ENCODE results near the gene TRIM25.
"Not testable (repeated sequence)": the region's sequence is repeated elsewhere in the genome, so short reads cannot be mapped to it uniquely, and the experiment has no call there.

TRIM25 gene

GRCh38 chr17:56913867-56914580, at the start of gene TRIM25:
Gene TRIM25 (minus strand): TSS chr17:56914049. CDS start chr17:56913988, 61 bp downstream.
- DNase-seq, result peak in 55 of 56 donors; percentile 23 to 90 (median 71)

GRCh38 chr17:56960596-56961538, 47.0 kb upstream of the TRIM25 start, which contains the start of gene COIL:
Gene COIL (minus strand): TSS chr17:56961050. CDS start chr17:56961019, 31 bp downstream.
- DNase-seq, result peak in 55 of 56 donors; percentile 36 to 96 (median 86)

GRCh38 chr17:56956992-56957391, 43.1 kb upstream of the TRIM25 start:
- no peak for DNase-seq

GRCh38 chr17:56949595-56949994, 35.7 kb upstream of the TRIM25 start:
- DNase-seq, result no peak

GRCh38 chr17:56948491-56948890, 34.6 kb upstream of the TRIM25 start:
- DNase-seq, result no peak

- no peak for DNase-seq
Observed at GRCh38 chr17:56947741-56948140, 33.9 kb upstream of the TRIM25 start.

GRCh38 chr17:56945938-56946505, 32.2 kb upstream of the TRIM25 start:
- DNase-seq, result no peak

GRCh38 chr17:56943505-56944125, 29.8 kb upstream of the TRIM25 start:
- DNase-seq, result no peak

GRCh38 chr17:56939869-56940484, 26.1 kb upstream of the TRIM25 start:
- DNase-seq, result no peak

- DNase-seq, result not testable (repeated sequence)
Observed at GRCh38 chr17:56938206-56938605, 24.4 kb upstream of the TRIM25 start.

GRCh38 chr17:56937687-56938086, 23.8 kb upstream of the TRIM25 start:
- no peak for DNase-seq

GRCh38 chr17:56936697-56937322, 23.0 kb upstream of the TRIM25 start:
- DNase-seq, result no peak

- no peak for DNase-seq
Observed at GRCh38 chr17:56935461-56935860, 21.6 kb upstream of the TRIM25 start.

GRCh38 chr17:56934280-56934679, 20.4 kb upstream of the TRIM25 start:
- no peak for DNase-seq

- DNase-seq, result no peak
Observed at GRCh38 chr17:56933868-56934267, 20.0 kb upstream of the TRIM25 start.

- no peak for DNase-seq
Observed at GRCh38 chr17:56933151-56933745, 19.4 kb upstream of the TRIM25 start.

- DNase-seq, result no peak
Observed at GRCh38 chr17:56930739-56931337, 17.0 kb upstream of the TRIM25 start.

GRCh38 chr17:56929362-56929969, 15.6 kb upstream of the TRIM25 start:
- DNase-seq, result no peak

- no peak for DNase-seq
Observed at GRCh38 chr17:56928586-56928985, 14.7 kb upstream of the TRIM25 start.

All from nucleus accumbens (tissue), 56 donors.